ENCODE results near the gene ZNF426.

ZNF426 gene

DNA sequence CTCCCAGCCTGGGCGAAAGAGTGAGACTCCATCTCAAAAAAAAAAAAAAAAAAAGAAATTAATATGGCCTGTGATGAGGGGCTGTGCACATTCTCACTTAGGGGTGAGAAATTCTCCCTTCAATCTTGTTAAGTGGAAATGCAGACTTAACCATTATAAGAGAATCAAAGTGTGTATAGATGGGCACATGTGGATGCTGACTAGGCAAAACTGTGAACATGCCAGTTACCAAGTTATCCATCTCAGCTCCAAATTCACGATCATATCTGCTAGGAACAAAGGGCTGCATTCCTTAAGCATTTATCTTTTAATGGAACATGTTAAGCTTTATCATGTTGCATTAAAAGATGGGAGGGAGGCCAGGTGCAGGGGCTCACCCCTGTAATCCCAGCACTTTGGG lies 44.3 kb downstream of the ZNF426 start:
- DNase-seq: no peak

DNA sequence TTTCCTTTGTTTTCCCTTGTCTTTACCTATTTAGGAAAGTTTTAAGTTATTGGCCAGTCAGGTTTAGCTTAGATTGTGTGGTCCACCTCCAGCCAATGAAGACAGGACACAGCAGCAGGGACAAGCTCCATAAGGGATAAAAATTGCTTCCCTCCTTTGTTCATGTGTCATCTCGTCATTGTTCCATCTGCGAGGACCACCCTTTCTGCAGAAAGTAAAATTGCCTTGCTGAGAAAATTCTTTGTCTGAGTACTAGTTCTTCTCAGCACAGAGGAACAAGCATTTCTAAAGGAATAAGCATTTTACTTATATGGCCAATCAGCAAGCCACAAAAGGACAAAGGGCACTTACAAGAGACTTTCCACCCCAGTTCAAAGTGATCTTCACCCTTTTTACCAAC lies 51.4 kb downstream of the ZNF426 start:
- DNase-seq: no peak

DNA sequence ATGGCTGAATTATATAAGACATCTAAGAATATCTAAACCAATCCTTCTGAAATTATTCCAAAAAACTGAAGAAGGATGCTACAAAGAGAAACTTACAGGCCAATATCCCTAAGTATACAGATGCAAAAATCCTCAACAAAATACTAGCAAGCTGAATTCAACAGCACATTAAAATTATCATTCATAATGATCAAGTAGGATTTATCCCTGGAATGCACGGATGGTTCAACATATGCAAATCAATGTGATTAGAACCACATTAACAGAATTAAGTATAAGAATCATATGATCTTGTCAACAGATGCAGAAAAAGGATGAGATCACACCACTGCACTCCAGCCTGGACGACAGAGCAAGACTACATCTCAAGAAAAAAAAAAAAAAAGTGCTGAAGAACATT lies 53.3 kb downstream of the ZNF426 start:
- no peak for DNase-seq

DNA sequence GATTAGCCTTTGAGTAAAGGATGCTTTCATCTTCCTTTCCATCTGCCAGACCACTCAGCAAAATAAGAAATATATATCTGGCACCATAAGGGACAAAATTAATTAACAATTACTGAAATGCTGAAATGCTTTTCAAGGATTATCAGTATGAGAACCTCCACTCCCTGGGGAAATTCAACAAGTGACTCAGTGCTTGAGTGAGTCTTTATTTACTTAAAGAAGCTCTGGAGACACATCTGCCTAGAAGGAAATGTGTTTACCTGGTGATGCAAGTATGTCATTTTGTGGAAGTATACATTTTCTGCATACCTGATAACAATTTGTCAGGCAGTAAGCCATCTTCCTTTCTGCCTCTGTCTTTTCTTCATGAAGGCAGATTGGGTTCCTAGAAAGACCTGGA lies 63.5 kb downstream of the ZNF426 start:
- no peak for DNase-seq

All from stimulated activated CD4-positive, alpha-beta T cell treated with anti-CD3 and anti-CD28 coated beads, Interleukin-4, amount 100 ng/mL, for 24 hours (primary cell).